Ishikawa (cell line): Measurements from ENCODE around the gene DACH1.

Experiments
- CEBPB ChIP-seq: IDR thresholded peaks from 2 replicates; pipeline ENCODE4 v1.6.1; 2012
- CREB1 ChIP-seq: IDR thresholded peaks from 2 replicates; pipeline ENCODE4 v1.6.1; 2012; ENCODE audit warnings: low read depth
- EGR1 ChIP-seq: IDR thresholded peaks from 2 replicates; pipeline ENCODE4 v1.6.1; 2012
- EP300 ChIP-seq: IDR thresholded peaks from 2 replicates; pipeline ENCODE4 v1.6.1; 2012; ENCODE audit warnings: borderline replicate concordance
- FOXM1 ChIP-seq: IDR thresholded peaks from 2 replicates; pipeline ENCODE4 v1.6.1; 2012; ENCODE audit warnings: low read depth, borderline replicate concordance
- MAX ChIP-seq: IDR thresholded peaks from 2 replicates; pipeline ENCODE4 v1.6.1; 2012
- NFIC ChIP-seq: IDR thresholded peaks from 2 replicates; pipeline ENCODE4 v1.6.1; 2012
- RAD21 ChIP-seq: IDR thresholded peaks from 2 replicates; pipeline ENCODE4 v1.6.1; 2012; ENCODE audit warnings: low read depth
- REST ChIP-seq: IDR thresholded peaks from 2 replicates; pipeline ENCODE4 v1.6.1; 2012; ENCODE audit warnings: low read depth, mild to moderate bottlenecking
- TAF1 ChIP-seq: IDR thresholded peaks from 2 replicates; pipeline ENCODE4 v1.6.1; 2012; ENCODE audit warnings: low read depth, mild to moderate bottlenecking
- TCF12 ChIP-seq: IDR thresholded peaks from 2 replicates; pipeline ENCODE4 v1.6.1; 2012; ENCODE audit warnings: low read depth
- TEAD4 ChIP-seq: IDR thresholded peaks from 2 replicates; pipeline ENCODE4 v1.6.1; 2012
- USF1 ChIP-seq: IDR thresholded peaks from 2 replicates; pipeline ENCODE4 v1.6.1; 2012
- YY1 ChIP-seq: IDR thresholded peaks from 2 replicates; pipeline ENCODE4 v1.6.1; 2012; ENCODE audit warnings: low read depth
- ZBTB7A ChIP-seq: IDR thresholded peaks from 2 replicates; pipeline ENCODE4 v1.6.1; 2012; ENCODE audit warnings: low read depth

Gene DACH1

GRCh38 chr13:71634182-71634581, 232.8 kb downstream of the DACH1 start:
- TF ChIP-seq CREB1: no peak
- TF ChIP-seq TAF1: no peak
- no peak for TF ChIP-seq USF1
- no peak for TF ChIP-seq MAX
- TF ChIP-seq REST: no peak
- no peak for TF ChIP-seq TEAD4
- TF ChIP-seq CEBPB: no peak
- TF ChIP-seq FOXM1: no peak
- no peak for TF ChIP-seq ZBTB7A
- TF ChIP-seq EP300: no peak
- TF ChIP-seq RAD21: no peak
- TF ChIP-seq EGR1: no peak

- TF ChIP-seq TCF12: no peak
- no peak for TF ChIP-seq TEAD4
- TF ChIP-seq REST: no peak
- no peak for TF ChIP-seq YY1
- no peak for TF ChIP-seq RAD21
- no peak for TF ChIP-seq MAX
- no peak for TF ChIP-seq EGR1
- no peak for TF ChIP-seq ZBTB7A
- TF ChIP-seq EP300: no peak
- no peak for TF ChIP-seq TAF1
- TF ChIP-seq CEBPB: no peak
- TF ChIP-seq FOXM1: no peak
- no peak for TF ChIP-seq USF1
- TF ChIP-seq CREB1: no peak
- TF ChIP-seq NFIC: no peak
These were observed 234.3 kb downstream of the DACH1 start for GRCh38 chr13:71632721-71633120.

GRCh38 chr13:71632206-71632605, 234.8 kb downstream of the DACH1 start:
- TF ChIP-seq REST (no peak), TAF1 (no peak), CREB1 (no peak), EP300 (no peak), USF1 (no peak), FOXM1 (no peak), TEAD4 (no peak), RAD21 (no peak)

- TF ChIP-seq TAF1 (no peak), USF1 (no peak), NFIC (no peak), ZBTB7A (no peak), YY1 (no peak), RAD21 (no peak), CREB1 (no peak), TCF12 (no peak), FOXM1 (no peak), REST (no peak), CEBPB (no peak), EGR1 (no peak), TEAD4 (no peak), MAX (no peak), EP300 (no peak)
These were observed 237.8 kb downstream of the DACH1 start for GRCh38 chr13:71629167-71629566.
